LHCN-M2 (cell line): Measurements from ENCODE around the gene MOV10L1. TPM values are rescaled to one million over a fixed set of nuclear protein-coding genes. Genes with fewer than 3 reads are reported as not detected.

Experiments
- DNase-seq: peaks from one replicate; pipeline ENCODE4 v3.0.0-alpha.2; 2012; ENCODE audit warnings: low read depth
- total RNA-seq: library from RNA; depleted of rRNA; stranded (reverse); fragments of >200 nt; gene quantifications from 2 replicates; pipeline ENCODE4 v1.2.3, GENCODE V29; 2014

The MOV10L1 gene
- total RNA-seq, 1 experiment from 2014 or later = 0.23 TPM

DNA sequence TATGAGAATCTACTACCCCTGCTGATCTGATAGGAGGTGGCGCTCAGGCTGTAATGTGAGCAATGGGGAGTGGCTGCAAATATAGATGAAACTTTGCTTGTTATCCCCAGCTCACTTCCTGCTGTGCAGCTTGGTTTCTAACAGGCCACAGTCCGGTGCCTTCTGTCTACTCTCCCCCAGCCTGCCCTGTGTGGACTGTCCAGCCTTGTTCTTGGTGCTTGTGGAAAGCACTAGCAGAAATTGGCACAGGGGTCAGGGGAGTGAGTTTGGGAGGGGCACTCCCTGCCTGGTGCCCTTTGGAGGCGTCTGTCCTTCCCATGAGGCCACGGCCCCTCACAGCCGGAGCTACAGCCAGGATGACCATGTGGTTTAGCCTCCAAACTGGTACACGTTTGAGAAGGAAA lies 14.3 kb downstream of the MOV10L1 start:
- DNase-seq = no peak

DNA sequence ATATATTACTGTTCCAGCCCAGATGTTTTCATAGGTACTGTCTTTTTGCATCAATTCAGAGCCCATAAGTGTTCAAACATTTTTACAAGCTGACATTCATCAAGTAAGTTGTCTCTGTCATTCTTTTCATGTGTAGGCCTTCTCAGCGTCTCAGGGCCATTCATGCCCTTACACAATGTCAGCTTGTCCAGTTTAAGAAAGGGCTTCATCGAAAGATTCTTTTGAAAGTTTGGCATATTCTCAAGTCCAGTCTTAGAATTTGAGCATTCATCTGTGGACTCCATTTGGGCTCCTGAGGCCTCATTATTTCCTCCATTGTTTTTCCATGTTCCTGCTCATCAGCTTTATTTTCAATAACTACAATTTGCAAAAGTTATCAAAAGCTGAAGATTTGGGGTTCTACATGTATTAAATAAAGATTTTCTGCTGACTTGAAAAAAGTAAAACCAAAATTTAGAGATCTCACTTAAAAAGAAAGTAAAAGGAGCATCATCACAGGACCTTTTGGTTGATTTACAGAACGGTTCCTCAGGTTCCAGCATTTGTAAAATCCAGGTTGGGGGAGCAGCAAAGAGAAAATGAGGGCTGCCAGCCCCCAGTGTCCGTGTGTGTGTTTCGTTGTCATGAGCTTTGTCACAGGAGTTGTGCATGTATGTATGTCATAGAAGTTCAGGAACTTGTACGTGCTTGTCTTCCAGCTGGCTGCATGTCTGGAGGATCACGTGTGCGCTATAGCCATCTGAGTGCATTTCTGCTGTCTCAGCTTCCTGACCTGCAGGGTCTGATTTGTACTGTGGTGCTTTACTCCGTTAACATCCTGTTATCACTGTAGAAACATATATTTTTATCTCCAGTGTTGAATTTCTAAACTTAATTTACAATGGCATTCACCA lies 15.6 kb downstream of the MOV10L1 start:
- DNase-seq = no peak

DNA sequence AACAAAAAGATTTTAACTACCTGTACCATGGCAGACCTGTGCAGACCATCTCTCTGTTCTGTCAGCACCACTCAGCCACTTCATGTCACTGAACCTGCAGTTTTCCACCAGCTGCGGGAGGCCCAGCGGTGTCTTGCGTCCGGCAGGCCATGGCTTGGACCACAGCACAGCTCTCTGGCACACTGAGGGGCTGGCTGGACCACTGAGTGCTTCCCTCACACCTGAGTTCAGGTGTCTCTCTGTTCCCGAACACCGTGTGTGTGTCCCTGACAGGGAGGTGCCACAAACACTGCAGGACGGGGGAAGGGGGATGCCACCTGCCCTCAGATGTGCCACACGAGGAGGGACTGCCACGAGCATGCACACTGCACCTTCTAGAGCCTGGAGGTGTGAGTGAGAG lies 17.7 kb downstream of the MOV10L1 start:
- DNase-seq = no peak

- no peak for DNase-seq
Measured at GRCh38 chr22:50111056-50111455, 21.2 kb downstream of the MOV10L1 start.

DNA sequence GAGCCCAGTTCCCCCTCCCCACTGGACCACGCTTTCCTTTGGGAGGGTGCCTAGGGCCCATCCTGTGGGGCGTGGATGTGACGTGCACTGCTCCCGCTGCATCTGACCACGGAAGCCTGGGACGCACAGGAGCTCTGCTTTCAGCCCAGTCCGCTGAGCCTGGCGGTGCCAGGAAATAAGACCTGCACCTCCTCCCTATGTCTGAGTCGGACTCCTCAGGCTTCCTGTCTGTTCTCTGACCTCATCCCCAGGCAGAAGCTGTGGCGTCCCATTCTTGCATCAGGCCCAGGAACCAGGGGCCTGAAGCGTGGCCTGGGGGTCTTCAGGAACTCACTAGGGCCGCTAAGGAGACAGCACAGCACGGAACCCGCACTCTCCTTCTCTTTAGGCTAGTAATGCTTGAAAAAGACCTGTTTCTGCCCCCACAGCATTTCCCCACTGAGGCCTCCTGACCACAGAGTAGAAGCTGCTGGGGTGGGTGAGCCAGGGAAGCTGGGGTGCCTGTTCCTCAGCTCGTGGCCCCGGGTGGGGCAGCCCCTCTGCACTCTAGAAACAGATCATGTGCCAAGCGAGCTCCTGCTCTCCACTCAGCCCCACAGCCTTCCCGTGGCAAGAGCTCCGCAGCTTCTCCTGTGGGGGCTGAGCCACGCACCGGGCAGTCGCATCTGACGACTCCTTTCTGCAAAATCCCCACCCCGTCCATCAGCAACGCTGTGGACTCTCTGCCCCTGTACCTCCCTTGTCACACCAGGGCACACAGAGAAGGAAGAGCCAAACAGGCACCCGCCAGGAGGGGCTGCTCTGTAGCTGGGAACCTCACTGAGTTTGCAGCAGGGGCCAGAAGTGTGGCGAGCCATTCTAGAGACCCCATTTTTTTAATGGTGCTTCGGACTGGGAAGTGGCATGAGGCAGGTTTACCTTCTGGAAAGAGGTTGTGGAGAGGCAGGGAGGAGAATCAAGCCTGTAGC lies 22.6 kb downstream of the MOV10L1 start:
- peak; percentile 16 for DNase-seq

- peak; percentile 60 for DNase-seq
Measured at GRCh38 chr22:50114221-50115021, 24.6 kb downstream of the MOV10L1 start.

- DNase-seq = no peak
Measured at GRCh38 chr22:50115693-50116092, 25.9 kb downstream of the MOV10L1 start.

DNA sequence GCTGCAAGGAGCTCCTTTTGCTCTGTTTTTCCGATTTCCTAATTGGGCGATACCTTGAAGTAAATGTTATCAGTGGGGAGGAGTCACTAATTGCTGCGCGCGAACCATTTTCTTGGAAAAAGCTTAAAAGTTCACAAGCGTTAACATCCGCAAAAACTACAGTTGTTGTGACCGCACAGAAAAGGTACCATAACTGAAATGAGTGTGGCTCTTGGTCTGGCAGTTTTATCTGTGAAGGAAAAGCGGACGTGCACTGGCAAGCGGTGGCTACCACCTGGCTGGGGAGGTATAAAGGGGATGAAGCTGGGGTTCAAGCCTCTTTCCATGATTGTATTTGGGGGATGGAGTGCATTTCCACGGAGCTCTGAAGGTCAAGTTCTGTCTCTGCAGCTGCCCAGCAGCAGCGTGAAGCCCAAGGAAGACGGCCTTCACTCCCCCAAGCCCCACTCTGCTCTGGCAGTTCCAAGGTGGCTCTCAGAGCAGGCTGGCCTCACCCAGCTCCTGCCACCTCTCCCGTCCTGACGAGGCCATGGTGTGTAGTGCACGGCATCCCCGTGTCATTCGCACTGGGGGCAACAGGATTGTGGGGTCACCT lies 27.5 kb downstream of the MOV10L1 start:
- DNase-seq = no peak

DNA sequence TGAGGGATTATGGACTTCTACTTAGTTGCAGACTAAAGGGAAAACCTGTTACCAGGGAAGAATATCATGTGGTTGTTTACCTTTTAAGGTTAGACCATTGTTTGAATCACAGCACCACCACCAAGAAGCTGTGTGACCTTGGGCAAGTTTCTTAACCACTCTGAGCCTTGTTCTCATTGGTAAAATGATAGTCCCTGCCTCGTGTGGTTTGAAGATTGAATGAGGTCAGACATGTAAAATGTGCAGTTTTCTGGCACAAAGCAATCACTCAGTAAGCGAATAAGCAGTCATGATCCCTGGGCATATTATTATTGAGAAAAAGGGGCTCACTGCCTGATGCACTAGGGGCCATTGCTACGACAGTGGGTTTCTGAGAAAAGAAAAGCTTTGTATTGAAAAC lies 28.3 kb downstream of the MOV10L1 start:
- no peak for DNase-seq

- DNase-seq = peak; percentile 61
Measured at GRCh38 chr22:50118557-50119168, 28.9 kb downstream of the MOV10L1 start.

DNA sequence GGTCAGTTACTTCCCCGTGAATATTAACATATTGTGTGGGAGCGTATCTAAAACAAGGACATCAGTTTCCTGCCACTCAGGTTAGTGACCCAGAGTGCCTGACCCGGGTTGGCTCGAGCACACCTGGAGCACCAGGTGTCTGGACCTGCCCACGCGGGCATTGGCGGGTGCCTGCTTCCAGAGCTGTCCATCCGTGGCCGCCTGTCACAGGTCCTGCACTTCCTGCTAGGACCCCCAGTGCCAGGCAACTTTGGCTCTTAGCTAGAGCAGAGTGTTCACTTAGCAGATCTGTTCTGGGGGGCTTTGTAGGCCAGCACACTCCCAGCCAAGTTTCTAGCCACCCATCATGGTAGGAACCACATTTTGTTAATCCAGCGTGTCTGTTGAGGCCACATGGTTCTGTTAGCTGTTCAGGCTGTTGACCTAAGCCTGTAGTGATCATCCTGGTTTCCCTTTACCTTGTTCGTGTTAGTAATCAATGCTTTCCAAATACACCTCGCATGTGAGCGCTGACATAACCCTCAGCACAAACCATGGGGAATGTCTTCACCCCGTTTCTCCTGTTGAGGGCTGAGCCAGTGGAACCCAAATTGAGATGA lies 29.5 kb downstream of the MOV10L1 start:
- no peak for DNase-seq

DNA sequence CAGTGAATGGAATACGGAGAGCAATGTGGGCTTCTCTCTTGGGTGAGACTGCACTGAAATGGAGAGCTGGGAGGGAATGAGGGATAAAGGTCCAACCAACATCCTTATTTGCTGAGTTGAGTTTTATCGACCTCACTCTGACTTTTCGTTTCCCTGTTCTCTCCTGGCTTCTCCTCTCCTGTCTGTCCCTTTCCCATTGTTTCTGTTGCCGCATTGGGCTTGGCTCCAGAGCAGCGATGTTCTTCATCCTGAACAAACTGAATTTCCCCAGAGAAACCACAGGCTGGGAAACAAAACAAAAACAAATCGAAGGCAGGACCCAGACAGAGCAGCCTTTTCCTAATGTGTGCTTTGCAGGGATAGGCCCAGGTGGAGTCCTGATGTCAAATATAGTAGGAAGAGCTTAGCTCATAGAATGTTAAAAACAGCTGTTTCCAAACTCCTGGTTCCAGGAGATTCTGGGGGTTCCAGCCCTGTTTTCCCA lies 30.0 kb downstream of the MOV10L1 start:
- no peak for DNase-seq

DNA sequence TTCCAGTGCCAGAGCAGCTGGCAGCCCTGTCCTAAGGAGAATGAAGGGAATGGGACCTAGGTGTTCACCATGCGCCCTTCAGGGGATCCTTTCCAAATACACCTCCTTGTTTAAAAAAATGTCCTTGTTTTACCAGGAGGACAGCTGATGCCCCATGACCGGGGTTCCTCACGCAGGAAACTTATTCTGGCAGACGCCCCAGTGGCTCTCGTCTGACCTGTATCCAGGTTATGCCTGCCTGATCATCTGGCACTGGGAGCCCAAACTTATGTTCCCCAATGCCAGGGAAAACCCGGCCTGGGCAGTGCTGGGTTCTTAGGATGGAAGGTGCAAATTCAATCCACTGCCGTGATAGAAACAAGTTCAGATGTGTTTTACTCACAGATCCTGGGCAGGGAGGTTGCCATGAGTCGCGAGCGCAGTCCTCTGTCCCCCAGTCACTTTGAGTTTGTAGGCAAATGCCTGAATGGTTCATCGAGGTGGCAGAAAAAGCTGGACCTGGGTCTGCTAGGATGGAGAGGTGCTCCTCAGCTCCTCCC lies 31.5 kb downstream of the MOV10L1 start:
- DNase-seq = no peak

- DNase-seq = no peak
Measured at GRCh38 chr22:50123119-50123518, 33.3 kb downstream of the MOV10L1 start.

DNA sequence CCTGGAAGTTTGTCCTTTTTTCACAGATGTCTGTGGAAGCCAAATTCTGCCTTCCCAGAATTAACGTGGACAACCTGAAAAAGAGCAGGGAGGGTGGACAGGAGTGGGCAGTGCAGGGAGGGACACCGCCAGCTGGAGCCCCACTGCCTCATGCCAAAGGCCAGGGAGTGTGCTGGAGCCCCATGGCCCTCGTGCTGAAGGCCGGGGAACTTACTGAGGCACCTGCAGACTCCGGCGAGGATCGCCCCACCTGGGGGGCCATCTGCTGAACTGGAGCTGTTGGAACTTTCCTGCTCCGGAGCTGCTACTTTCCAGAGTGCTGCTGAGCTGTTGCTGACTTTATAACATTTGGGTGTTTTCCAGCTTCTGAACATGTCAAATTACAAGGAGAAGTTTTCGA lies 35.2 kb downstream of the MOV10L1 start:
- no peak for DNase-seq

DNA sequence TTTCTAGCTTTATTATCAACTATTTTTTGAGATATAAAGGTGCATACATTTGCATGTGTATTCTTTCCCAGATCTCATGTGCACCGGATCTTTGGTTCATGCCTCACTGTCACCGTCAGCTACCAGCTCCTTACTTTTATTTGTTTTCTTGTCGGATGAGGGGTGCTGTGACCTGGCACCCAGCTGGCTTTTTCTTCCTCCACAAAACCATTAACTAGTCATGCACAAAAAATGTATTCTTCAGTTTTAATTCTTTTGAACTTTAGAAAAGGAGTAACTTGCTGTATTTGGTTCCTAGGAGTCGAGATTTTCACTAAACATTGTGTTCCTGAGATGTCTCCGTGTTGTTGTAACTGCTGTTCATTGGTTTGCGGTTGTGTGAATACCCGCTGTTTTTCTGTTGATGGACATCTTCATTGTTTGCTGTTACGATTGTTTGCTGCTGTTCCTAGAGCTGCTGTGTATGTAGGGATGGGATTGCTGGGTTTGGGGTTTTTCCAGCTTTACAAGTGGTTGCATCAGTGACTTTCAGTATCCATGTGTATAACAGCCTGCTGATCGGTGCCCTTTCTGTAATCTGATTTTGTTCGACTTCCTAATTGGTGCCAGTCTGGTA lies 39.4 kb downstream of the MOV10L1 start:
- peak; percentile 14 for DNase-seq

DNA sequence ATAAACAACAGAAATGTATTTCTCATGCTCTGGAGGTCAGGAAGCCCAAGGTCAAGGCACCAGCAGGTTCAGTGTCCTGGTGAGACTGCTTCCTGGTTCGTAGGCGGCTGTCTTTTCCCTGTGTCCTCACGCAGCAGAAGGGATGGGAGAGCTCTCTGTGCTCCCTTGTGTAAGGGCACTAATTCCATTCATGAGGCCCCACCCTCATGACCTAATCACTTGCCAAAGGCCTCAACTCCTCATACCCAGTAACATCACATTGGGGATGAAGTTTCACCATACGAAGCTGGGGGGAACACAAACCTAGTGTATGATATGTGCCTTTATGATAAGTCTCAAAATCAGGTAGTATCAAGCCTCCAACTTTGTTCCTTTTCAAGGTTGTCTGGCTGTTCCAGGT lies 42.1 kb downstream of the MOV10L1 start:
- no peak for DNase-seq

DNA sequence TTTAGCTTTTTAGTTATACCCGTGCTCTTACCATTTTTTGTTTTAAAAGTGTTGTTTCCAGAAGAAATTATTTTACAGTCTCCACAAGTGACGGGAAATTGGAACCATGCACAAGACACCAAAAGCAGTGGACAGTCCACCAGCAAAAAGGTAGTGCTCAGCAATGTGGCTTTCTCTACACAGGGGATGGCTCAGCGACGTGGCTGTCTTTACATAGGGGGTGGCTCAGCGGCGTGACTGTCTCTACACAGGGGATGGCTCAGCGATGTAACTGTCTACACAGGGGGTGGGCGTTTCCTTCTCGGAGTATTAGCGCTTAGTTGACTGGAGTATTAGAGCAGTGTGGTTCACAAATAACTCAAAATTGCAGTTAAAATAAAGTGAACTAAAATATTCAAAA lies 44.7 kb downstream of the MOV10L1 start:
- no peak for DNase-seq

GRCh38 chr22:50136581-50137015 lies 46.8 kb downstream of the MOV10L1 start:
- peak; percentile 12 for DNase-seq
